ENCODE results near the gene ZNF207. TPM values are rescaled to one million over a fixed set of nuclear protein-coding genes. Genes with fewer than 3 reads are reported as not detected.

The ZNF207 gene
- total RNA-seq, 1 donor from 2014 or later, result 133 TPM

- H3K4me3 ChIP-seq, result no peak overlapping the region
- intact Hi-C loops (cut with DNase I), result no loop called here
- TF ChIP-seq CTCF (IDR thresholded peaks at IDR 0.05), result no peak
- ATAC-seq, result no peak
- DNase-seq, result peak; percentile 3
- H3K9me3 ChIP-seq, result no peaks in the 10 kb centered on the region
- H3K27ac ChIP-seq, result no peak overlapping the region
- peaks cover 12% of the 10 kb centered on the region for H3K4me1 ChIP-seq
- no peaks in the 10 kb centered on the region for H3K36me3 ChIP-seq
- no peaks in the 10 kb centered on the region for H3K27me3 ChIP-seq
Observed at GRCh38 chr17:32327911-32328310, 22.0 kb upstream of the ZNF207 start.

- no peaks in the 10 kb centered on the region for H3K9me3 ChIP-seq
- intact Hi-C loops (cut with DNase I), result no loop called here
- H3K36me3 ChIP-seq, result peaks cover 17% of the 10 kb centered on the region
- no peak for ATAC-seq
- no peak for TF ChIP-seq CTCF (IDR thresholded peaks at IDR 0.05)
- no peak overlapping the region for H3K27ac ChIP-seq
- H3K27me3 ChIP-seq, result no peaks in the 10 kb centered on the region
- no peak overlapping the region for H3K4me3 ChIP-seq
- peaks cover 3% of the 10 kb centered on the region for H3K4me1 ChIP-seq
- DNase-seq, result no peak
Observed at GRCh38 chr17:32330147-32330546, 19.8 kb upstream of the ZNF207 start.

GRCh38 chr17:32331243-32332040, 18.5 kb upstream of the ZNF207 start:
- no peaks in the 10 kb centered on the region for H3K9me3 ChIP-seq
- H3K27me3 ChIP-seq, result no peaks in the 10 kb centered on the region
- no peak overlapping the region for H3K27ac ChIP-seq
- ATAC-seq, result peak; percentile 37
- H3K36me3 ChIP-seq, result peaks cover 21% of the 10 kb centered on the region
- TF ChIP-seq CTCF (IDR thresholded peaks at IDR 0.05), result no peak
- no peak overlapping the region for H3K4me3 ChIP-seq
- no peak for DNase-seq
- intact Hi-C loops (cut with DNase I), result no loop called here
- H3K4me1 ChIP-seq, result peaks cover 3% of the 10 kb centered on the region

- DNase-seq (no peak), ATAC-seq (no peak)
- Histone ChIP-seq H3K9me3 (no peaks in the 10 kb centered on the region), H3K4me1 (peaks cover 3% of the 10 kb centered on the region), H3K36me3 (peaks cover 38% of the 10 kb centered on the region), H3K27ac (no peak overlapping the region), H3K4me3 (no peak overlapping the region), H3K27me3 (no peaks in the 10 kb centered on the region)
- intact Hi-C loops (cut with DNase I), result no loop called here
- TF ChIP-seq CTCF (IDR thresholded peaks at IDR 0.05), result no peak
Observed at GRCh38 chr17:32333187-32333586, 16.8 kb upstream of the ZNF207 start.

- Histone ChIP-seq H3K27me3 (no peaks in the 10 kb centered on the region), H3K27ac (no peak overlapping the region), H3K4me3 (no peak overlapping the region), H3K4me1 (peaks cover 3% of the 10 kb centered on the region), H3K9me3 (no peaks in the 10 kb centered on the region), H3K36me3 (peaks cover 54% of the 10 kb centered on the region)
- DNase-seq, result no peak
- ATAC-seq, result no peak
- TF ChIP-seq CTCF (IDR thresholded peaks at IDR 0.05), result no peak
- intact Hi-C loops (cut with DNase I), result no loop called here
Observed at GRCh38 chr17:32335046-32335445, 14.9 kb upstream of the ZNF207 start.
